ENCODE data around the gene CITED2.

DNA sequence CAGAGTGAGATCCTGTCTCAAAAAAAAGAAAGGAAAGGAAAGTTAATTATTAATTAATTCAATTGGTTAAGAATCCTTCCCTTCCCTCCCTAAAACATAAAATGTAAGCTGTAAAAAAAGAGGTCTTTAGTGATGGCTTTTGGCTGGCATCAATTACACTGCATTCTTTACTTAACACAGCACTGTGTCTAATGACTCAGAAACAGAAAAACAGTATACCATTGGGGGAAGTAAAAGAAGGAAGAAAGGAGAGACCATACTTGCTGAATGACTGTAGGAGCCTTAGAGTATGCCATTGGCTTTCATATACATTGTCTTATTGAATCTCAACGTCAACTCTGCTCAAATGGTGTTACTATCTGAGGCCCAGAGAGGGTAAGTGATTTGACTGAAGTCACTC is 18.3 kb upstream of the CITED2 start:
- TF ChIP-seq CTCF (IDR thresholded peaks at IDR 0.05) = no peak
- TF ChIP-seq POLR2A (IDR thresholded peaks at IDR 0.05) = no peak
